ENCODE measurements around the gene LRRC49.

The LRRC49 gene

GRCh38 chr15:70853318-70853972 lies 39.2 kb upstream of the LRRC49 start:
- H3K4me3 ChIP-seq (ENCODE audit: low read depth, low read length) = peak overlapping the region; percentile 61

DNA sequence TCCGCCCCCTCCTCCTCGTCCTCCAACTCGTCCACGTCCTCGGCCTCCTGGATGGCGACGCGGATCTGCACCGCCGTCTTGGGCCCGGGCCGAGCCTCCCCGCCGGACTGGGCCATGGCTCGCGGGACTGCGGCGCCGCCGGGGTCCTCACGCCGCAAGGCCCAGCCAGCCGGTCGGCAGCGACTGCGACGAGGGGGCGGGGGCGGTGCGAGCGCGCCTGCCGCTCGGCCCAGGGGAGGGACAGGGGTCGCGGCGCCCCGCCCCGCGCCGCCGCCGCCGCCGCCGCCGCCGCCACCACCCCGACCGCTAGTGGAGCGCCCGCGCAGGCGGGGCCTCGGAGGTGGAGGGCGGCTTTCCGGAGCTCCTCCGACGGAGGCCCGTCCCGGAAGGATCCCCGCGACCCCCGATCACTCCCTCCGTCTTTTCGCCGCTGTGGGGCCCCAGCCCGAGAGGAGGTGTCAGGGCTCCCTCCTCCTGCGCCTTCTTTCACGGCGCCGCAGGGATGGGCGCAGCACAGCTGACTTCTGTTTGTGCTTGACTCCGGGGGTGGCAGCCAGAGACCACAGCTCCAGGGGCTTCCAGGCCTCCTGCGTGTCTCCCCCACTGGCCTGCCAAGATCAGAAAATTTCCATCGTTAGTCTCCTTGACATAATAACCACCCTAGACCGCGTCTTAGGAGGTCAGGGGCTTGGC lies 38.5 kb upstream of the LRRC49 start, which contains the start of gene LARP6:
TSS of gene LARP6 (minus strand) at position 185 of the 693 bp plus-strand sequence. CDS start at position 116, 69 bp downstream.
- Histone ChIP-seq H3K4me1 (peaks cover 5% of the 10 kb centered on the region; the same call in 1 of the 2 replicates), H3K9me3 (no peaks in the 10 kb centered on the region), H3K4me3 (ENCODE audit: low read depth, low read length) (peak within 1 kb of the TSS; percentile 66), H3K27me3 (no peaks in the 10 kb centered on the region), H3K36me3 (no peaks in the 10 kb centered on the region)
- TF ChIP-seq CTCF (IDR thresholded peaks at IDR 0.05; ENCODE audit: low read depth, low read length) = no peak
- peak; percentile 78 for DNase-seq

More at GRCh38 chr15:70853318-70853972, 39.2 kb upstream of the LRRC49 start:
- DNase-seq = no peak
- no peaks in the 10 kb centered on the region for H3K36me3 ChIP-seq
- H3K4me1 ChIP-seq = peaks cover 5% of the 10 kb centered on the region; the same call in 1 of the 2 replicates
- no peaks in the 10 kb centered on the region for H3K27me3 ChIP-seq
- H3K9me3 ChIP-seq = no peaks in the 10 kb centered on the region
- TF ChIP-seq CTCF (IDR thresholded peaks at IDR 0.05; ENCODE audit: low read depth, low read length) = no peak

DNA sequence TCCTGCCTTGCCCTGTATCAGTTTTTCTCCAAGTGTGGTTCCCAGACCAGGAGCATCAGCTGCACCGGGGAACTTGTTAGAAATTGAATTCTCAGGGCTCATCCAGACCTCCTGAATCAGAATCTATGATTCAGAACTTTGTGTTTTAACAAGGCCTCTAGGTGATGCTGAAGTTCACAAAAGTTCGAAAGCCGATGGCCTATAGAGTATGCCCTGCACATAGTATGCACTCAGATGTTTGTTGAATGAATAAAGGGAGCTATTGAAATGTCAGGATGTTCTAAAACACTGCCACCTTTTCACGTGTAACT lies 38.0 kb upstream of the LRRC49 start:
- TF ChIP-seq CTCF (IDR thresholded peaks at IDR 0.05; ENCODE audit: low read depth, low read length) = no peak
- H3K27me3 ChIP-seq = no peaks in the 10 kb centered on the region
- no peaks in the 10 kb centered on the region for H3K9me3 ChIP-seq
- H3K4me1 ChIP-seq = peaks cover 5% of the 10 kb centered on the region; the same call in 1 of the 2 replicates
- no peak for DNase-seq
- H3K4me3 ChIP-seq (ENCODE audit: low read depth, low read length) = peak overlapping the region; percentile 66
- H3K36me3 ChIP-seq = no peaks in the 10 kb centered on the region

GRCh38 chr15:70855764-70856163 lies 36.9 kb upstream of the LRRC49 start:
- Histone ChIP-seq H3K36me3 (no peaks in the 10 kb centered on the region), H3K9me3 (no peaks in the 10 kb centered on the region), H3K4me3 (ENCODE audit: low read depth, low read length) (no peak overlapping the region), H3K27me3 (no peaks in the 10 kb centered on the region), H3K4me1 (peaks cover 5% of the 10 kb centered on the region; the same call in 1 of the 2 replicates)
- DNase-seq = no peak
- no peak for TF ChIP-seq CTCF (IDR thresholded peaks at IDR 0.05; ENCODE audit: low read depth, low read length)

GRCh38 chr15:70856177-70856883 lies 36.3 kb upstream of the LRRC49 start:
- no peaks in the 10 kb centered on the region for H3K36me3 ChIP-seq
- no peak for TF ChIP-seq CTCF (IDR thresholded peaks at IDR 0.05; ENCODE audit: low read depth, low read length)
- H3K9me3 ChIP-seq = no peaks in the 10 kb centered on the region
- peaks cover 5% of the 10 kb centered on the region; the same call in 1 of the 2 replicates for H3K4me1 ChIP-seq
- H3K4me3 ChIP-seq (ENCODE audit: low read depth, low read length) = no peak overlapping the region
- no peak for DNase-seq
- no peaks in the 10 kb centered on the region for H3K27me3 ChIP-seq
